Left hindlimb (tissue), 1 donor: Measurements from ENCODE around the gene STXBP1.

Experiments used
- DNase-seq: peaks from one replicate; pipeline ENCODE4 v3.0.0-alpha.2; 2018

Gene STXBP1

DNA sequence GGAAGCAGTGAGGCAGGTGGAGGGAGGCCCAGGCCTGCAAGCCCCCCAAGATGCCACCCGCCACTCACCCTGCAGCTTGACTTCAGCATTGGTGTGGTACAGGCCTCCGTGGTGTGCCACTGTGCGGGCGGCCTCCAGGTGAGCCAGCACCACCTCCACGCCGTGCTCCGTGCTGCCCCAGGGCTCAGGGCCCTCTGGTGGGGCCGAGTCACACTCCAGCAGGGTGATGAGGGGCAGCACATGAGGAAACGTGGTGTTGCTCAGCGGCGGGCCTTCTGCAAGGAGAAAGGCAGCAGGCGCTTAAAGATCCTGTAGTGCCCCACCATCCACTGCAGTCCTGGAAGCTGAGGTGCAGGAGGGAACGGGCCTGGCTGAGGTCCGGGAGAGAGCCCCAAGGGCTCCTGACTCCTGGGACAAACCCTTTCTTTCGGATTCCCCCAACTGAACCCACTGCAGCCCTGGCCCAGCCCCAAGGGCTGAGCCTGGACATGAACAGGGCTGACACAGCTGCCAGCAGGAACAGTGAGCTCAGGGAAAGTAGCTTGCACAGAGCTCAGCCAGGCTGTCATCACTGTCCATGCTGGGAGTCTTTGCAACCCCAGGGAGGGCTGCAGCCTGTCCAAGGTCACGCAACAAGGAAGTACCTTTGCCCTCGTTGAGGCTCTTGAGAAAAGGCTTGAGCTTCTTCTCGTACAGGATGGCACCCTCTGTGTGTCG, 127.7 kb downstream of the STXBP1 start:
- no peak for DNase-seq

DNA sequence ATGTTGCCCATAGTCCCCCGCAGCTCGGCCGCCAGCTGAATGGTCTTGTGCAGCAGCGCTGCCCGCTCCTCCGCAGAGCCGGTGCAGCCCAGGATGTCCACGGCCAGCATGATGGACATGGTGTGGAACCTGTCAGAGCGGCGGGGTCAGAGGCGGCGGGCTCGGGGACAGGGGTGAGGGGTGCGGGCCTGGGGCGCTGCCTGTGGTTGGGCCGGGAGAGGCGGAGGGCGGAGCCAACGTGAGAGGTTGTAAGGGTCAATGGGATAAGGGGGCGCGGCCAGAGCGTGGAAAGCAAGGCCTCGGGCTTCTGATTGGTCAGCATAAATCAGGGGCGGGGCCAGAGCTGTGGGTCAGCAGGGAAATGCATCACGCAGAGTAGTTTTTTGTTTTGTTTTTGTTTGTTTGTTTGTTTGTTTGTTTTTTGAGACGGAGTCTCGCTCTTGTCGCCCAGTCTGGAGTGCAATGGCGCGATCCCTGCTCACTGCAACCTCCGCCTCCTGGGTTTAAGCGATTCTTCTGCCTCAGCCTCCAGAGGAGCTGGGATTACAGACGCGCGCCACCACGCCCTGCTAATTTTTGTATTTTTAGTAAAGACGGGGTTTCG, 129.9 kb downstream of the STXBP1 start:
- DNase-seq = no peak
